ENCODE measurements around the gene EIF4B. TPM values are rescaled to one million over a fixed set of nuclear protein-coding genes. Genes with fewer than 3 reads are reported as not detected.

Gene EIF4B
- total and polyA plus RNA-seq, 9 donors = 353 to 699 (median 420) TPM

- 40% methylated on average over 1 of the region's 2 CpGs for WGBS (ENCODE audit: insufficient coverage)
- H3K36me3 ChIP-seq (ENCODE audit: control insufficient read depth, insufficient read depth, low read length) = peaks cover 31% of the 10 kb centered on the region
- peak overlapping the region; percentile 99 for H3K27ac ChIP-seq (ENCODE audit: low read length)
- peak; percentile 35 for DNase-seq
- H3K4me3 ChIP-seq (ENCODE audit: low read length) = peak overlapping the region; percentile 73
- no peaks in the 10 kb centered on the region for H3K9me3 ChIP-seq (replicated peaks; ENCODE audit: control insufficient read depth, low read depth, low read length)
- H3K4me1 ChIP-seq (ENCODE audit: control insufficient read depth, insufficient read depth, low read length) = peaks cover 86% of the 10 kb centered on the region
- no peaks in the 10 kb centered on the region for H3K27me3 ChIP-seq (ENCODE audit: control insufficient read depth, insufficient read depth, low read length)
Observed at GRCh38 chr12:53050426-53051057, 44.3 kb downstream of the EIF4B start.

GRCh38 chr12:53051058-53051880 is 45.0 kb downstream of the EIF4B start:
- H3K4me1 ChIP-seq (ENCODE audit: control insufficient read depth, insufficient read depth, low read length) = peaks cover 79% of the 10 kb centered on the region
- peak overlapping the region; percentile 73 for H3K4me3 ChIP-seq (ENCODE audit: low read length)
- no peaks in the 10 kb centered on the region for H3K9me3 ChIP-seq (replicated peaks; ENCODE audit: control insufficient read depth, low read depth, low read length)
- H3K36me3 ChIP-seq (ENCODE audit: control insufficient read depth, insufficient read depth, low read length) = peaks cover 37% of the 10 kb centered on the region
- H3K27ac ChIP-seq (ENCODE audit: low read length) = peak overlapping the region; percentile 99
- no peaks in the 10 kb centered on the region for H3K27me3 ChIP-seq (ENCODE audit: control insufficient read depth, insufficient read depth, low read length)
- DNase-seq = peak; percentile 80
- 16% methylated on average over 7 of the region's 11 CpGs for WGBS (ENCODE audit: insufficient coverage)

- 40% methylated on average over 6 of the region's 7 CpGs for WGBS (ENCODE audit: insufficient coverage)
- DNase-seq = peak; percentile 28
- Histone ChIP-seq H3K4me1 (ENCODE audit: control insufficient read depth, insufficient read depth, low read length) (peaks cover 75% of the 10 kb centered on the region), H3K9me3 (replicated peaks; ENCODE audit: control insufficient read depth, low read depth, low read length) (no peaks in the 10 kb centered on the region), H3K27ac (ENCODE audit: low read length) (peak overlapping the region; percentile 99), H3K27me3 (ENCODE audit: control insufficient read depth, insufficient read depth, low read length) (no peaks in the 10 kb centered on the region), H3K36me3 (ENCODE audit: control insufficient read depth, insufficient read depth, low read length) (peaks cover 43% of the 10 kb centered on the region), H3K4me3 (ENCODE audit: low read length) (peak overlapping the region; percentile 73)
Observed at GRCh38 chr12:53051881-53052412, 45.7 kb downstream of the EIF4B start.

- no peaks in the 10 kb centered on the region for H3K9me3 ChIP-seq (replicated peaks; ENCODE audit: control insufficient read depth, low read depth, low read length)
- WGBS (ENCODE audit: insufficient coverage) = 5% methylated on average over 4 of the region's 11 CpGs
- peak; percentile 96 for DNase-seq
- H3K27me3 ChIP-seq (ENCODE audit: control insufficient read depth, insufficient read depth, low read length) = no peaks in the 10 kb centered on the region
- peak overlapping the region; percentile 73 for H3K4me3 ChIP-seq (ENCODE audit: low read length)
- peaks cover 50% of the 10 kb centered on the region for H3K36me3 ChIP-seq (ENCODE audit: control insufficient read depth, insufficient read depth, low read length)
- peaks cover 74% of the 10 kb centered on the region for H3K4me1 ChIP-seq (ENCODE audit: control insufficient read depth, insufficient read depth, low read length)
- peak overlapping the region; percentile 99 for H3K27ac ChIP-seq (ENCODE audit: low read length)
Observed at GRCh38 chr12:53052419-53053217, 46.4 kb downstream of the EIF4B start.

GRCh38 chr12:53053218-53054111 is 47.2 kb downstream of the EIF4B start:
- Histone ChIP-seq H3K27ac (ENCODE audit: low read length) (peak overlapping the region; percentile 90), H3K4me1 (ENCODE audit: control insufficient read depth, insufficient read depth, low read length) (peaks cover 68% of the 10 kb centered on the region)

GRCh38 chr12:53054112-53054878 is 48.0 kb downstream of the EIF4B start:
- Histone ChIP-seq H3K27me3 (ENCODE audit: control insufficient read depth, insufficient read depth, low read length) (no peaks in the 10 kb centered on the region), H3K36me3 (ENCODE audit: control insufficient read depth, insufficient read depth, low read length) (peaks cover 67% of the 10 kb centered on the region), H3K9me3 (replicated peaks; ENCODE audit: control insufficient read depth, low read depth, low read length) (no peaks in the 10 kb centered on the region), H3K27ac (ENCODE audit: low read length) (peak overlapping the region; percentile 90), H3K4me3 (ENCODE audit: low read length) (peak overlapping the region; percentile 65), H3K4me1 (ENCODE audit: control insufficient read depth, insufficient read depth, low read length) (peaks cover 65% of the 10 kb centered on the region)
- DNase-seq = peak; percentile 95
- 5% methylated on average over 30 of the region's 48 CpGs for WGBS (ENCODE audit: insufficient coverage)

More at GRCh38 chr12:53053218-53054111, 47.2 kb downstream of the EIF4B start:
- Histone ChIP-seq H3K9me3 (replicated peaks; ENCODE audit: control insufficient read depth, low read depth, low read length) (no peaks in the 10 kb centered on the region), H3K36me3 (ENCODE audit: control insufficient read depth, insufficient read depth, low read length) (peaks cover 59% of the 10 kb centered on the region), H3K27me3 (ENCODE audit: control insufficient read depth, insufficient read depth, low read length) (no peaks in the 10 kb centered on the region), H3K4me3 (ENCODE audit: low read length) (peak overlapping the region; percentile 65)
- WGBS (ENCODE audit: insufficient coverage) = 40% methylated on average over 9 of the region's 16 CpGs
- peak; percentile 63 for DNase-seq

- H3K27me3 ChIP-seq (ENCODE audit: control insufficient read depth, insufficient read depth, low read length) = no peaks in the 10 kb centered on the region
- no peaks in the 10 kb centered on the region for H3K9me3 ChIP-seq (replicated peaks; ENCODE audit: control insufficient read depth, low read depth, low read length)
- WGBS (ENCODE audit: insufficient coverage) = 85% methylated on average over 9 of the region's 15 CpGs
- H3K4me3 ChIP-seq (ENCODE audit: low read length) = no peak overlapping the region
- H3K4me1 ChIP-seq (ENCODE audit: control insufficient read depth, insufficient read depth, low read length) = peaks cover 57% of the 10 kb centered on the region
- DNase-seq = peak; percentile 18
- H3K27ac ChIP-seq (ENCODE audit: low read length) = no peak overlapping the region
- peaks cover 81% of the 10 kb centered on the region for H3K36me3 ChIP-seq (ENCODE audit: control insufficient read depth, insufficient read depth, low read length)
Observed at GRCh38 chr12:53055471-53056266, 49.4 kb downstream of the EIF4B start.

- no peak overlapping the region for H3K4me3 ChIP-seq (ENCODE audit: low read length)
- H3K4me1 ChIP-seq (ENCODE audit: control insufficient read depth, insufficient read depth, low read length) = peaks cover 57% of the 10 kb centered on the region
- no peaks in the 10 kb centered on the region for H3K9me3 ChIP-seq (replicated peaks; ENCODE audit: control insufficient read depth, low read depth, low read length)
- H3K27ac ChIP-seq (ENCODE audit: low read length) = no peak overlapping the region
- H3K27me3 ChIP-seq (ENCODE audit: control insufficient read depth, insufficient read depth, low read length) = no peaks in the 10 kb centered on the region
- peaks cover 83% of the 10 kb centered on the region for H3K36me3 ChIP-seq (ENCODE audit: control insufficient read depth, insufficient read depth, low read length)
- 90% methylated on average over 5 of the region's 5 CpGs for WGBS (ENCODE audit: insufficient coverage)
- DNase-seq = no peak
Observed at GRCh38 chr12:53056296-53056695, 50.0 kb downstream of the EIF4B start.
